ENCODE results near the gene KCNC2.

KCNC2 gene

DNA sequence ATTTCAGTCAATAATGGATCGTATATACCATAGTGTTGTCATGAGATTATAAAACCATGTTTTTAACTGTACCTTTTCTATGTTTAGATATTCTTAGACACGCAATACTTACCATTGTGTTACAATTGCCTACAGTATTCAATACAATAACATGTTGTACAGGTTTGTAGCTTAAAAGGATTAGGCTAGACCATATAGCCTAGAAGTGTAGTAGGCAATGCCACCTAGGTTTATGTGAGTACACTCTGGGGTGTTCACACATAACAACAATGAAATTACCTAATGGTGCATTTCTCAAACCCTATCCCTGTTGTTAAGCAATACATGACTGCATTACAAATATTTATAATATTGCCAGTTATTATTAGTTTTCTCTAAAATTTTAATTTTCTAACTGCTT lies 144.2 kb downstream of the KCNC2 start:
- Histone ChIP-seq H4K20me1 (ENCODE audit: insufficient read depth, low read length) (no peaks in the 10 kb centered on the region), H3K27me3 (ENCODE audit: insufficient read depth, low read length, poor library complexity) (no peaks in the 10 kb centered on the region), H3K79me2 (ENCODE audit: insufficient read depth, low read length) (no peaks in the 10 kb centered on the region), H3K9ac (ENCODE audit: low read depth, low read length) (no peak overlapping the region), H3K4me3 (ENCODE audit: low read depth in 1 of 2, low read length in 2 of 2) (no peak overlapping the region), H3K4me1 (ENCODE audit: insufficient read depth, low read length) (no peaks in the 10 kb centered on the region), H3K9me3 (ENCODE audit: insufficient read depth, low read length, severe bottlenecking) (no peaks in the 10 kb centered on the region), H3K27ac (ENCODE audit: low read length) (no peak overlapping the region), H2AFZ (ENCODE audit: low read depth, low read length) (no peak overlapping the region), H3K4me2 (ENCODE audit: insufficient read depth, low read length) (no peak overlapping the region), H3K36me3 (ENCODE audit: insufficient read depth, low read length) (no peaks in the 10 kb centered on the region)
- ATAC-seq (ENCODE audit: insufficient read depth, low read depth) (no peak), DNase-seq (no peak)
- no peak for TF ChIP-seq EZH2 (IDR thresholded peaks at IDR 0.05; ENCODE audit: borderline replicate concordance, low read depth, low read length, severe bottlenecking)
- TF ChIP-seq, protein P1, sequence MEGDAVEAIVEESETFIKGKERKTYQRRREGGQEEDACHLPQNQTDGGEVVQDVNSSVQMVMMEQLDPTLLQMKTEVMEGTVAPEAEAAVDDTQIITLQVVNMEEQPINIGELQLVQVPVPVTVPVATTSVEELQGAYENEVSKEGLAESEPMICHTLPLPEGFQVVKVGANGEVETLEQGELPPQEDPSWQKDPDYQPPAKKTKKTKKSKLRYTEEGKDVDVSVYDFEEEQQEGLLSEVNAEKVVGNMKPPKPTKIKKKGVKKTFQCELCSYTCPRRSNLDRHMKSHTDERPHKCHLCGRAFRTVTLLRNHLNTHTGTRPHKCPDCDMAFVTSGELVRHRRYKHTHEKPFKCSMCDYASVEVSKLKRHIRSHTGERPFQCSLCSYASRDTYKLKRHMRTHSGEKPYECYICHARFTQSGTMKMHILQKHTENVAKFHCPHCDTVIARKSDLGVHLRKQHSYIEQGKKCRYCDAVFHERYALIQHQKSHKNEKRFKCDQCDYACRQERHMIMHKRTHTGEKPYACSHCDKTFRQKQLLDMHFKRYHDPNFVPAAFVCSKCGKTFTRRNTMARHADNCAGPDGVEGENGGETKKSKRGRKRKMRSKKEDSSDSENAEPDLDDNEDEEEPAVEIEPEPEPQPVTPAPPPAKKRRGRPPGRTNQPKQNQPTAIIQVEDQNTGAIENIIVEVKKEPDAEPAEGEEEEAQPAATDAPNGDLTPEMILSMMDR (IDR thresholded peaks at IDR 0.05; ENCODE audit: borderline replicate concordance, extremely low read depth, low read length, poor library complexity, severe bottlenecking) = no peak

DNA sequence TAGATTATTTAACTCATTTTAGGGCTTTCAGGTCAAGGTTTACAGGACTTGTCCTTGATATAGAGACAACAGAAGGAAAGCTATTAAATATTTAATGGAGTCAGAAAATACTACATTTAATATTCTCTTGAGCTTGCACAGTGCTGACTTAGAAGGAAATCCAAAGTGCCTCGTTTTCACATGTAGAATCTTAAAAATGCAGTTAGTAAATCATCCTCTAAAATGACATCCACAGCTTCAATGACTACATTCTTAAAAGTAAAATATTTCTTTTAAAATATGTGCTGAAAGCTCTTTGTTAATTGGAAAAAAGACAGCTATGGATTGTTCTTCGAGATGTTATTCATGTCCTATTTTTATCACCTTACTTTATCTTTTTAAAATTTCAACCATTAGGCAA lies 146.9 kb downstream of the KCNC2 start:
- no peak for DNase-seq
- Histone ChIP-seq H3K9ac (ENCODE audit: low read depth, low read length) (no peak overlapping the region), H4K20me1 (ENCODE audit: insufficient read depth, low read length) (no peaks in the 10 kb centered on the region), H2AFZ (ENCODE audit: low read depth, low read length) (no peak overlapping the region), H3K79me2 (ENCODE audit: insufficient read depth, low read length) (no peaks in the 10 kb centered on the region), H3K9me3 (ENCODE audit: insufficient read depth, low read length, severe bottlenecking) (no peaks in the 10 kb centered on the region), H3K4me2 (ENCODE audit: insufficient read depth, low read length) (no peak overlapping the region), H3K27me3 (ENCODE audit: insufficient read depth, low read length, poor library complexity) (no peaks in the 10 kb centered on the region), H3K36me3 (ENCODE audit: insufficient read depth, low read length) (no peaks in the 10 kb centered on the region), H3K4me1 (ENCODE audit: insufficient read depth, low read length) (no peaks in the 10 kb centered on the region), H3K27ac (ENCODE audit: low read length) (no peak overlapping the region), H3K4me3 (ENCODE audit: low read depth in 1 of 2, low read length in 2 of 2) (no peak overlapping the region)
- ATAC-seq (ENCODE audit: insufficient read depth, low read depth) = no peak
- TF ChIP-seq EZH2 (IDR thresholded peaks at IDR 0.05; ENCODE audit: borderline replicate concordance, low read depth, low read length, severe bottlenecking) = no peak
- TF ChIP-seq, protein P1 (IDR thresholded peaks at IDR 0.05; ENCODE audit: borderline replicate concordance, extremely low read depth, low read length, poor library complexity, severe bottlenecking) = no peak

DNA sequence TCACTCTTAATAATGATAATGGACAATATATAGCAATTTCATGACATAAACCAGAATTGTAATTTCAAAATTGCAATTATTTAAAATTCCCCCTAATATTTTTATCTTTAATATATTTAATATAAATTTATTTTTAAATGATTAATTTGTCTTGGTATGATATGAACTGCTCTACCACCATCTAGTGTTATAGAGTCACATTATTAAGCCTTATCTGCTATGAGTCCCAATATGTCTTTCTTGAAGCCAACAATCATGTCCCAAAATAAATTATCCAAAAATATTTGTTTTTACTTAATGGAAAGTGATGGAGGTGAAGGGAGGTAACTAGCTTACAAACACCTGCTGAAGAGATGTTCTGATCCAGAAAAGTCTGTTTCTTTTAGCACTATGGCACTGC lies 151.4 kb downstream of the KCNC2 start:
- no peak overlapping the region for H3K4me2 ChIP-seq (ENCODE audit: insufficient read depth, low read length)
- H3K4me3 ChIP-seq (ENCODE audit: low read depth in 1 of 2, low read length in 2 of 2) = no peak overlapping the region
- TF ChIP-seq, protein P1 (IDR thresholded peaks at IDR 0.05; ENCODE audit: borderline replicate concordance, extremely low read depth, low read length, poor library complexity, severe bottlenecking) = no peak
- no peak for TF ChIP-seq EZH2 (IDR thresholded peaks at IDR 0.05; ENCODE audit: borderline replicate concordance, low read depth, low read length, severe bottlenecking)
- H4K20me1 ChIP-seq (ENCODE audit: insufficient read depth, low read length) = no peaks in the 10 kb centered on the region
- H3K9me3 ChIP-seq (ENCODE audit: insufficient read depth, low read length, severe bottlenecking) = no peaks in the 10 kb centered on the region
- DNase-seq = no peak
- H3K36me3 ChIP-seq (ENCODE audit: insufficient read depth, low read length) = no peaks in the 10 kb centered on the region
- no peaks in the 10 kb centered on the region for H3K27me3 ChIP-seq (ENCODE audit: insufficient read depth, low read length, poor library complexity)
- H3K27ac ChIP-seq (ENCODE audit: low read length) = no peak overlapping the region
- no peaks in the 10 kb centered on the region for H3K79me2 ChIP-seq (ENCODE audit: insufficient read depth, low read length)
- no peaks in the 10 kb centered on the region for H3K4me1 ChIP-seq (ENCODE audit: insufficient read depth, low read length)
- no peak for ATAC-seq (ENCODE audit: insufficient read depth, low read depth)
- H2AFZ ChIP-seq (ENCODE audit: low read depth, low read length) = no peak overlapping the region
- H3K9ac ChIP-seq (ENCODE audit: low read depth, low read length) = no peak overlapping the region

DNA sequence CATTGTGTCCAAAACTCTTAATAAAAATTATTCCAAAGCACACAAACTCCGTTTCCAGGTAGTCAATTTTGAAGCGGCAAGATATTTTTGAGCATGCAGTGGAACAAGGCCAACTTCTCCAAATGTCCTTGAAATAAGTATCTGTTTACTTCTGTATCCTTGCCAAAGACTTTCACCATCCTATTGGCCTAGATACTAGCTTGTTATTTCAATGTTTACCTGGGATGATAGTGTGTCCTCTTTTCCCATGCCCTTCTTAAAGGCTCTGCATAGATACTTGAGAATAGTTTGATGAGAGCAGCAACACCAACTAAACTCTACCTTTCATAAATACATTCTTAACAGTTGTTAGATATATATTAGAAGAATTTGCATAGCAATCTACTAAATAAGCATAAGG lies 160.9 kb downstream of the KCNC2 start:
- Histone ChIP-seq H3K36me3 (ENCODE audit: insufficient read depth, low read length) (no peaks in the 10 kb centered on the region), H3K9ac (ENCODE audit: low read depth, low read length) (no peak overlapping the region), H3K27me3 (ENCODE audit: insufficient read depth, low read length, poor library complexity) (no peaks in the 10 kb centered on the region), H4K20me1 (ENCODE audit: insufficient read depth, low read length) (no peaks in the 10 kb centered on the region), H3K27ac (ENCODE audit: low read length) (no peak overlapping the region), H2AFZ (ENCODE audit: low read depth, low read length) (no peak overlapping the region), H3K9me3 (ENCODE audit: insufficient read depth, low read length, severe bottlenecking) (no peaks in the 10 kb centered on the region), H3K4me2 (ENCODE audit: insufficient read depth, low read length) (no peak overlapping the region), H3K4me1 (ENCODE audit: insufficient read depth, low read length) (no peaks in the 10 kb centered on the region), H3K79me2 (ENCODE audit: insufficient read depth, low read length) (no peaks in the 10 kb centered on the region), H3K4me3 (ENCODE audit: low read depth in 1 of 2, low read length in 2 of 2) (no peak overlapping the region)
- no peak for ATAC-seq (ENCODE audit: insufficient read depth, low read depth)
- no peak for DNase-seq
- TF ChIP-seq, protein P1 (IDR thresholded peaks at IDR 0.05; ENCODE audit: borderline replicate concordance, extremely low read depth, low read length, poor library complexity, severe bottlenecking) = no peak
- no peak for TF ChIP-seq EZH2 (IDR thresholded peaks at IDR 0.05; ENCODE audit: borderline replicate concordance, low read depth, low read length, severe bottlenecking)
